Caco-2 (cell line): Measurements from ENCODE around the gene EXD3. TPM values are rescaled to one million over a fixed set of nuclear protein-coding genes. Genes with fewer than 3 reads are reported as not detected.
A peak's percentile ranks its signal among the peaks of the same experiment; 100 is the strongest.

ENCODE experiments used
- BruUV-seq: library from RNA; stranded (reverse); fragments of 400-500 nt; replicated peaks from 2 replicates; lab custom pipeline; 2021; lab: Mats Ljungman, UMichigan
- CTCF ChIA-PET: fragments of 300-600 bp; sonication (Branson Sonifier 250); formaldehyde crosslinking; loops from one replicate; lab custom pipeline; 2022; ENCODE audit warnings: antibody characterized with exemption; lab: Charles Lee
- POLR2A ChIA-PET: fragments of 300-600 bp; sonication (Branson Sonifier 250); formaldehyde crosslinking; loops from one replicate; lab custom pipeline; 2022; ENCODE audit warnings: antibody characterized with exemption; lab: Charles Lee
- DNase-seq, 2 experiments: peaks; one replicate each; pipeline versions ENCODE4 v3.0.0 to v3.0.0-alpha.2; 2020 to 2022
- H3K27me3 ChIP-seq: replicated peaks from 2 replicates; pipeline ENCODE4 v1.6.0; 2011; ENCODE audit warnings: low read length; ENCODE audit not compliant: control insufficient read depth, insufficient read depth
- H3K36me3 ChIP-seq: 2 replicates; pipeline ENCODE4 v1.5.1; 2011; ENCODE audit warnings: low read length; ENCODE audit not compliant: control insufficient read depth, insufficient read depth
- H3K4me1 ChIP-seq: fragments of 250-450 bp; sonication (Bioruptor Pico); 2 replicates; pipeline ENCODE4 v1.5.1; 2020; ENCODE audit warnings: mild to moderate bottlenecking
- H3K4me3 ChIP-seq: 2 replicates; pipeline ENCODE4 v1.5.1; 2011; ENCODE audit warnings: low read depth, mild to moderate bottlenecking, control low read depth, low read length
- H3K9me3 ChIP-seq: fragments of 250-450 bp; sonication (Bioruptor Pico); 2 replicates; pipeline ENCODE4 v1.5.1; 2020; ENCODE audit warnings: mild to moderate bottlenecking, moderate library complexity
- H3K27ac Mint-ChIP-seq: one replicate; pipeline ENCODE4 v1.8.0; 2022; ENCODE audit warnings: mixed read lengths; ENCODE audit not compliant: unreplicated experiment
- H3K27me3 Mint-ChIP-seq: one replicate; pipeline ENCODE4 v1.8.0; 2022; ENCODE audit warnings: mixed read lengths; ENCODE audit not compliant: insufficient read depth, unreplicated experiment
- H3K36me3 Mint-ChIP-seq: one replicate; pipeline ENCODE4 v1.8.0; 2022; ENCODE audit warnings: mild to moderate bottlenecking, mixed read lengths; ENCODE audit not compliant: insufficient read depth, unreplicated experiment
- H3K4me1 Mint-ChIP-seq: one replicate; pipeline ENCODE4 v1.8.0; 2022; ENCODE audit warnings: low read depth, mixed read lengths; ENCODE audit not compliant: unreplicated experiment
- H3K4me3 Mint-ChIP-seq: one replicate; pipeline ENCODE4 v1.8.0; 2022; ENCODE audit warnings: mild to moderate bottlenecking, moderate library complexity, mixed read lengths; ENCODE audit not compliant: unreplicated experiment
- H3K9me3 Mint-ChIP-seq: one replicate; pipeline ENCODE4 v1.8.0; 2022; ENCODE audit warnings: mixed read lengths; ENCODE audit not compliant: unreplicated experiment
- intact Hi-C: fragments of 100-400 bp; cut with micrococcal nuclease; formaldehyde crosslinking; loops from one replicate; pipeline ENCODE4 v1.10.0; 2022; ENCODE audit not compliant: unreplicated experiment
- total RNA-seq: library from RNA; stranded (reverse); gene quantifications from 2 replicates; pipeline ENCODE4 v1.2.3, GENCODE V29; 2022
- TF ChIP-seq, protein P1 (sequence below), 2 experiments: fragments of 200-600 bp in 1 of 2; IDR thresholded peaks; 1 replicate in 1 of 2; 2 replicates in 1 of 2; pipeline versions ENCODE4 v1.5.1 to v1.8.0; 2011 to 2022; ENCODE audit warnings: antibody characterized with exemption in 1 of 2, control low read depth in 1 of 2, inconsistent platforms in 1 of 2, low read depth in 1 of 2, low read length in 1 of 2, mild to moderate bottlenecking in 1 of 2, moderate library complexity in 1 of 2; ENCODE audit not compliant: insufficient read depth in 1 of 2, severe bottlenecking in 1 of 2, unreplicated experiment in 1 of 2

Gene EXD3
- total RNA-seq, 1 experiment from 2014 or later = 10.9 TPM

DNA sequence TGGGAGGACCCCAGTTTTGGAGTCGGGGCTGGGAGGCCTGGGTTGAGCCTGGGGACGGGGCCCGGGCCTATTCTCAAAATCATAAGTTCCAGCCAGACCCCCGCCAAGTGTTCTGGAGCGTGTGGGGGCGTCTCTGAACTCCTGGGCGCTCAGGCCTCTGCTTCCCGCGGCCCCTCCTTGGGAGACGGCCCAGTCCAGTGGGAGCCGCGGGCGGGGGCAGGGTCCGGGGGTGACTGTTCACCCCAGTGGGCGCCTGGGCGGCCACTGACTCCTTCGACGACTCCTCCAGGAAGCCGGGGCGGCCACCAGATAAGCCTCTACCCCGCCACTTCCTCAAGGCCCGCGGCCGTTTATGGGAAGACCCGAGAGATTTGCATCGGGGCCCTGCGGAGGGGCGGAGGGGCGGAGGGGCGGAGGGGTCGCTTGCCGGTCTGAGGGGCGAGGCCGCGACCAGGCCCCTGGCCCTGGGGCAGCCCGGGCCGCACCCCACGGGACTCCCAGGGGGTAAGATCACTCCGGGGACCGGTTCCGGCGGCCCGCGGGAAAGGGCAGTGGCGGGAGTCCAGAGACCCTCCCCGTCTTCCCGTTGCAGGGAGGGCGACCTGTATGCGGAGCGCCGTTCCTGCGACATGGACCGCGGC, 144.8 kb downstream of the EXD3 start:
- no peaks in the 10 kb centered on the region for H3K27me3 Mint-ChIP-seq
- TF ChIP-seq, protein P1, sequence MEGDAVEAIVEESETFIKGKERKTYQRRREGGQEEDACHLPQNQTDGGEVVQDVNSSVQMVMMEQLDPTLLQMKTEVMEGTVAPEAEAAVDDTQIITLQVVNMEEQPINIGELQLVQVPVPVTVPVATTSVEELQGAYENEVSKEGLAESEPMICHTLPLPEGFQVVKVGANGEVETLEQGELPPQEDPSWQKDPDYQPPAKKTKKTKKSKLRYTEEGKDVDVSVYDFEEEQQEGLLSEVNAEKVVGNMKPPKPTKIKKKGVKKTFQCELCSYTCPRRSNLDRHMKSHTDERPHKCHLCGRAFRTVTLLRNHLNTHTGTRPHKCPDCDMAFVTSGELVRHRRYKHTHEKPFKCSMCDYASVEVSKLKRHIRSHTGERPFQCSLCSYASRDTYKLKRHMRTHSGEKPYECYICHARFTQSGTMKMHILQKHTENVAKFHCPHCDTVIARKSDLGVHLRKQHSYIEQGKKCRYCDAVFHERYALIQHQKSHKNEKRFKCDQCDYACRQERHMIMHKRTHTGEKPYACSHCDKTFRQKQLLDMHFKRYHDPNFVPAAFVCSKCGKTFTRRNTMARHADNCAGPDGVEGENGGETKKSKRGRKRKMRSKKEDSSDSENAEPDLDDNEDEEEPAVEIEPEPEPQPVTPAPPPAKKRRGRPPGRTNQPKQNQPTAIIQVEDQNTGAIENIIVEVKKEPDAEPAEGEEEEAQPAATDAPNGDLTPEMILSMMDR (IDR thresholded peaks at IDR 0.05; ENCODE audit: insufficient read depth in 1 of 2, low read depth in 1 of 2, low read length in 1 of 2, severe bottlenecking in 1 of 2, unreplicated experiment in 1 of 2) = no peak
- DNase-seq = no peak
- H3K27ac Mint-ChIP-seq = no peak overlapping the region
- intact Hi-C loops = no loop called here
- no peaks in the 10 kb centered on the region for H3K9me3 Mint-ChIP-seq
- Histone ChIP-seq H3K36me3 (no peaks in the 10 kb centered on the region; the same call in 1 of the 2 replicates), H3K4me1 (no peaks in the 10 kb centered on the region), H3K9me3 (0 out of 2 replicates have a peak, but pooled peaks cover 6% of the 10 kb centered on the region), H3K27me3 (no peaks in the 10 kb centered on the region), H3K4me3 (no peak overlapping the region)
- ChIA-PET POLR2A (no interaction called here), CTCF (no interaction called here)
- H3K4me1 Mint-ChIP-seq = no peaks in the 10 kb centered on the region
- peaks cover 40% of the 10 kb centered on the region for H3K36me3 Mint-ChIP-seq
- BruUV-seq = no TSS peak
- H3K4me3 Mint-ChIP-seq = no peak overlapping the region

- Histone ChIP-seq H3K4me3 (no peak within 1 kb of the TSS), H3K36me3 (no peaks in the 10 kb centered on the region; the same call in none of the 2 replicates), H3K27me3 (no peaks in the 10 kb centered on the region), H3K4me1 (no peaks in the 10 kb centered on the region), H3K9me3 (0 out of 2 replicates have a peak, but pooled peaks cover 6% of the 10 kb centered on the region)
- Mint-ChIP-seq H3K27ac (peak within 1 kb of the TSS; percentile 44), H3K27me3 (no peaks in the 10 kb centered on the region), H3K4me3 (no peak within 1 kb of the TSS), H3K9me3 (no peaks in the 10 kb centered on the region), H3K4me1 (no peaks in the 10 kb centered on the region), H3K36me3 (peaks cover 39% of the 10 kb centered on the region)
- ChIA-PET POLR2A (interaction anchor here (0.5 kb wide), 1 partner anchor 142 kb away, joined by 4 read pairs; no protein-coding TSS in a partner anchor), CTCF (no interaction called here)
- no peak for DNase-seq
- TF ChIP-seq, protein P1 (IDR thresholded peaks at IDR 0.05; ENCODE audit: insufficient read depth in 1 of 2, low read depth in 1 of 2, low read length in 1 of 2, severe bottlenecking in 1 of 2, unreplicated experiment in 1 of 2) = no peak
- BruUV-seq = no TSS peak
- intact Hi-C loops = no loop called here
Measured at GRCh38 chr9:137277329-137278041, 145.5 kb downstream of the EXD3 start, which contains the start of gene TOR4A. Gene TOR4A, plus strand, starts transcription at chr9:137277726. Its CDS starts 964 bp downstream, at chr9:137278690.

DNA sequence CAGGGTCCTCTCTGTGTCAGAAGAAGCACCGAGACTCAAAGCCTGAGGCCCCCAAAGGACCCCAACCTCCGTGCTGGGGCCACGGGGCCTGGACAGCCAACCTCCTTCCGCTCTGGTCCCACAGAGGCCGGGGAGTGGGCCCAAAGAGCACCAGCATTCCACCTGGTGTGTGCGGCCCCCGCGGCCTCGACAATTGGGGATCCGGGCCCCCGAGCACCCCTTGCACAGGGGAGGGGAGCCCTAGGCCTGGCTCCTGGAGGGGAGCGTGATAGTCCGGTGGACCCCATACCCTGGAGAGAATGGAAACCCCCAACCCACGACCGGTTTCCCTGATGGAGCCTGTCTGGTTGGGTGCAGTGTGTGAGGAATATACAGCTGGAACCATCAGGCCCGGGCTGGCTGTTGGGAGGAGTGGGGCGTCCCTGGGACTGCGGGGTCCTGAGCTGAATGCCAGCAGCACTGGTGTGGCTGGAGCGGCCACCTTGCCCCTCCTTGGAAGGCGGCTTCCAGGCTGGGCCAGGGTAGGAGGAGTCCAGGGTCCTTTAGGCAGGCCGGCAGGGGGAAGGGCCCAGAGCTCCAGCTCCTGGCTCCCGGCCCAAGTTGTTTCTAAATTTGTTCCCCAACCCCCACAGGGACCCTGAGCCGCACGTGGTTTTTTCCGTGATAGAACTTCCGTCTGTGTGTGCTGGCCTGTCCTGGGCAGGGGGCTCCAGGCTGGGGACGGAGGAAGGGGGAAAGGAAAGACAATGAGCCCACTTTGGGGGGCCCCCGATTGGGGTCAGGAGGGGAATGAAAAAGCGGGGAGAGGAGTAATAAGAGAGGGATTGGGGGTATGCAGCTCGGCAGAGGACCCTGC, 146.3 kb downstream of the EXD3 start:
- Mint-ChIP-seq H3K4me3 (no peak overlapping the region), H3K27me3 (no peaks in the 10 kb centered on the region), H3K4me1 (no peaks in the 10 kb centered on the region), H3K9me3 (no peaks in the 10 kb centered on the region), H3K27ac (peak overlapping the region; percentile 44), H3K36me3 (peaks cover 31% of the 10 kb centered on the region)
- 0 out of 2 replicates have a peak, but pooled peaks cover 6% of the 10 kb centered on the region for H3K9me3 ChIP-seq
- intact Hi-C loops = no loop called here
- DNase-seq = no peak
- no peak overlapping the region for H3K4me3 ChIP-seq
- H3K4me1 ChIP-seq = no peaks in the 10 kb centered on the region
- TF ChIP-seq, protein P1 (IDR thresholded peaks at IDR 0.05; ENCODE audit: insufficient read depth in 1 of 2, low read depth in 1 of 2, low read length in 1 of 2, severe bottlenecking in 1 of 2, unreplicated experiment in 1 of 2) = no peak
- CTCF ChIA-PET = no interaction called here
- no TSS peak for BruUV-seq
- no peaks in the 10 kb centered on the region; the same call in none of the 2 replicates for H3K36me3 ChIP-seq
- POLR2A ChIA-PET = interaction anchor here (0.5 kb wide), 1 partner anchor 143 kb away, joined by 4 read pairs; no protein-coding TSS in a partner anchor
- H3K27me3 ChIP-seq = no peaks in the 10 kb centered on the region
